ENCODE data around the gene RASA2.

Gene RASA2

GRCh38 chr3:141605883-141606282 lies 119.1 kb downstream of the RASA2 start:
- TF ChIP-seq CTCF (IDR thresholded peaks at IDR 0.05; ENCODE audit: low read depth, low read length, missing control alignments) = no peak
- no peak overlapping the region for H3K4me3 ChIP-seq (replicated peaks; ENCODE audit: low read depth, low read length)
- peak; percentile 7 for DNase-seq (ENCODE audit: extremely low read depth, low read depth)

- no peak for DNase-seq (ENCODE audit: extremely low read depth, low read depth)
- no peak for TF ChIP-seq CTCF (IDR thresholded peaks at IDR 0.05; ENCODE audit: low read depth, low read length, missing control alignments)
- H3K4me3 ChIP-seq (replicated peaks; ENCODE audit: low read depth, low read length) = no peak overlapping the region
Observed at GRCh38 chr3:141608438-141608837, 121.6 kb downstream of the RASA2 start.

GRCh38 chr3:141610939-141611338 lies 124.1 kb downstream of the RASA2 start:
- no peak for TF ChIP-seq CTCF (IDR thresholded peaks at IDR 0.05; ENCODE audit: low read depth, low read length, missing control alignments)
- DNase-seq (ENCODE audit: extremely low read depth, low read depth) = no peak
- no peak overlapping the region for H3K4me3 ChIP-seq (replicated peaks; ENCODE audit: low read depth, low read length)

GRCh38 chr3:141618103-141618910 lies 131.5 kb downstream of the RASA2 start:
- no peak overlapping the region for H3K4me3 ChIP-seq (replicated peaks; ENCODE audit: low read depth, low read length)
- no peak for TF ChIP-seq CTCF (IDR thresholded peaks at IDR 0.05; ENCODE audit: low read depth, low read length, missing control alignments)
- DNase-seq (ENCODE audit: extremely low read depth, low read depth) = no peak

- TF ChIP-seq CTCF (IDR thresholded peaks at IDR 0.05; ENCODE audit: low read depth, low read length, missing control alignments) = no peak
- no peak overlapping the region for H3K4me3 ChIP-seq (replicated peaks; ENCODE audit: low read depth, low read length)
- DNase-seq (ENCODE audit: extremely low read depth, low read depth) = no peak
Observed at GRCh38 chr3:141618938-141619337, 132.1 kb downstream of the RASA2 start.

- DNase-seq (ENCODE audit: extremely low read depth, low read depth) = no peak
- H3K4me3 ChIP-seq (replicated peaks; ENCODE audit: low read depth, low read length) = no peak overlapping the region
- TF ChIP-seq CTCF (IDR thresholded peaks at IDR 0.05; ENCODE audit: low read depth, low read length, missing control alignments) = no peak
Observed at GRCh38 chr3:141619450-141619849, 132.6 kb downstream of the RASA2 start.

- H3K4me3 ChIP-seq (replicated peaks; ENCODE audit: low read depth, low read length) = no peak overlapping the region
- TF ChIP-seq CTCF (IDR thresholded peaks at IDR 0.05; ENCODE audit: low read depth, low read length, missing control alignments) = no peak
- no peak for DNase-seq (ENCODE audit: extremely low read depth, low read depth)
Observed at GRCh38 chr3:141623691-141624090, 136.9 kb downstream of the RASA2 start.

Data from HFF-Myc (cell line).